HG03108 (cell line): Measurements from ENCODE around the gene GFOD1.

ENCODE experiments used
- ATAC-seq: cut with Tn5 transposase; IDR thresholded peaks from one replicate; pipeline ENCODE4 v1.9.1; 2021; ENCODE audit warnings: moderate library complexity; ENCODE audit not compliant: unreplicated experiment

Gene GFOD1

GRCh38 chr6:13383328-13384163 lies 103.9 kb downstream of the GFOD1 start:
- ATAC-seq: peak; percentile 85

GRCh38 chr6:13380761-13381160 lies 106.6 kb downstream of the GFOD1 start:
- no peak for ATAC-seq

GRCh38 chr6:13378669-13379590 lies 108.5 kb downstream of the GFOD1 start:
- no peak for ATAC-seq

GRCh38 chr6:13377054-13377758 lies 110.2 kb downstream of the GFOD1 start:
- ATAC-seq: no peak

GRCh38 chr6:13375360-13375878 lies 112.0 kb downstream of the GFOD1 start:
- peak; percentile 64 for ATAC-seq

GRCh38 chr6:13373919-13374318 lies 113.5 kb downstream of the GFOD1 start:
- no peak for ATAC-seq

- no peak for ATAC-seq
Observed at GRCh38 chr6:13373488-13373886, 113.9 kb downstream of the GFOD1 start.

- ATAC-seq: no peak
Observed at GRCh38 chr6:13372688-13373487, 114.5 kb downstream of the GFOD1 start.

GRCh38 chr6:13372076-13372475 lies 115.3 kb downstream of the GFOD1 start:
- no peak for ATAC-seq

GRCh38 chr6:13371421-13372072 lies 115.9 kb downstream of the GFOD1 start:
- no peak for ATAC-seq

- ATAC-seq: no peak
Observed at GRCh38 chr6:13370623-13371022, 116.8 kb downstream of the GFOD1 start.

GRCh38 chr6:13369591-13369990 lies 117.8 kb downstream of the GFOD1 start:
- no peak for ATAC-seq

- no peak for ATAC-seq
Observed at GRCh38 chr6:13368731-13369115, 118.7 kb downstream of the GFOD1 start.

GRCh38 chr6:13368079-13368730 lies 119.2 kb downstream of the GFOD1 start:
- ATAC-seq: no peak

- no peak for ATAC-seq
Observed at GRCh38 chr6:13367396-13367795, 120.0 kb downstream of the GFOD1 start.

- no peak for ATAC-seq
Observed at GRCh38 chr6:13365320-13365719, 122.1 kb downstream of the GFOD1 start.

GRCh38 chr6:13364842-13365241 lies 122.6 kb downstream of the GFOD1 start:
- ATAC-seq: no peak

- ATAC-seq: no peak
Observed at GRCh38 chr6:13362412-13362811, 125.0 kb downstream of the GFOD1 start.
